Measurements from ENCODE around the gene RHCG. TPM values are rescaled to one million over a fixed set of nuclear protein-coding genes. Genes with fewer than 3 reads are reported as not detected.

Gene RHCG
- total RNA-seq, 1 donor from 2014 or later, result 0.10 TPM

DNA sequence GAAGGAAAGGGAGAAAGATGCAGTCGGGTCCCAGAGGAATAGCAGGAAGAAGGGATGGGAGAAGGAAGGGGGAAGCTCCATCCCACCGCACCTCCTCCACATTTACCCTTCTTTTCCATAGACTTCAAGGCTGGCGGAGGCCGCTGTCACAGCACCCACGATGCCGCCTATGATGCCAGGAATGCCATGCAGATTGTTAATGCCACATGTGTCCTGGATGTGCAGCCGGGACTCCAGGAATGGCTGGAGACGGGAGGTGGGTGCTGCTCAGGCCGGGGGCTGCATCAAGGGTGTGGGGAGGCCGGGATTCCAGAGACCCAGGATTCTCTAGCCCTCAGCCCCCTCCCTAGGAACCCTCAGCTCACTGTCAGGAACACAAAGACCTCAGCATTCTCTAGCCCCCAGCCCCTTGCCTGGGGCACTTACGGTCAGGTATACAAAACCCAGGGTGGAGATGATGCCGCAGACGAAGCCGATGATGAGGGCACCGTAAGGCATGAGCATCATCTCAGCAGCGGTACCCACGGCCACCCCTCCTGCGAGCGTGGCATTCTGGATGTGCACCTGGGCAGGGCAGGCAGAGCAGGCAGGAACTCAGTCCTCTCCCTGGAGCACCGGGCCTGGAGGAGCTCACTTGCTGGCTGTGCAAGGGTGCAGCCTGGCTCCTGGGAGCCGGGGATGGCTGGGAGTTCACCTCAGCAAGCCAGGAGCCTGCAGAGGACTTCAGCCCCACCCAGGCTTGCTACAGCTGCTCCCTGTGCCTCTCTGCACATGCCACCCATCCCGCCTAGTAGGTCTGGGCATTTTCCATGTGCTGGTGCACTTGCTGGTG, 18.8 kb downstream of the RHCG start:
- no peak for DNase-seq (ENCODE audit: low read depth)

GRCh38 chr15:89475661-89476060, 20.7 kb downstream of the RHCG start:
- no peak for DNase-seq (ENCODE audit: low read depth)

GRCh38 chr15:89472785-89473256, 23.6 kb downstream of the RHCG start:
- DNase-seq (ENCODE audit: low read depth), result peak; percentile 29

DNA sequence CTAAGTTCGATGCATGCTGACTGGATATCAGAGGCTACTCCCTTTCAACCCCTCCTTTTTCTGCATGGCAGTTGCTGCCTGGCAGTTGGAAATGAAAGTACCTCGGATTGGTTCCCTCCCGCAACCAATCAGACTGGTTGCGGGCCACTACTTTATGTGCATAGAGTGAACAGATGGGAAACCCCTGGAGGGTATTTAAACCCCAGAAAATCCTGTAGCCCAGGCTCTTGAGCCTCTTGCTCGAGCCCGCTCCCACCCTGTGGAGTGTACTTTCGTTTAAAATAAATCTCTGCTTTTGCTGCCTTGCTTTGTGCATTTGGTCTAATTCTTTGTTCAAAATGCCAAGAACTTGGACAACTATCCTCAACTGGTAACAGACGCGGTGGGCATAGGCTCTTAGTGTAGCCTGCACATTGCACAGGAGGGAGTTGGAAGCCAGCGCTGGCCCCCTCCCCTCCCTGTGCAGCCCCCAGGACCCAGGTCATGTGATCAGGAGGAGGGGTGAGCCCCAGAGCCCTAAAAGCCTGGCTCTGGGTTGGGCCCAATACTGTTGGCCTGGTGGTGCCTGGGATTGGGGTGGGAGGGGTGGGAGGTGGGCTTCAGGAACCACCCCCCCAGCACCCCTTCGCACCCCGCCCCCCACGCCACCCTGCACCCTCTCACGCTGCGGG, 26.8 kb downstream of the RHCG start:
- DNase-seq (ENCODE audit: low read depth), result no peak

DNA sequence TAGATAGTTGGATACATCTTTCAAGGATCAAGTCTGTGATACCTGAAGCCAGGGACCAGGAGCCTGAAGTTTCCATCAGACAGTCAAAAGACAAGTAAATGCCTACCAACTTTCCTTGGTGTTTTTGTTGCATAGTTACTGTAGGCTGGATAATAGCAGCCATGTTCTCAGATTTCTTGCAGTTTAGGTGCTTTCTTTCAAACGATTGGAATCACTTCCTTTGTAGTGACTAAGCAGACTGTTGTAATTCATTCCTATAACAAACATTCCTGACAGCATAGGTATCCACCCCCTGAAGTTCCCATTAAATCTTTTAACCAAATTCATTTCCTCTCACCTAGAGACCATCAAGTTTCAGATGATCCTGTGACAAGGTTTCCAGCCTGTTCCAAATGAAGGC, 27.6 kb downstream of the RHCG start:
- DNase-seq (ENCODE audit: low read depth), result peak; percentile 46

- no peak for DNase-seq (ENCODE audit: low read depth)
These were observed 33.3 kb downstream of the RHCG start for GRCh38 chr15:89463113-89463512.

DNA sequence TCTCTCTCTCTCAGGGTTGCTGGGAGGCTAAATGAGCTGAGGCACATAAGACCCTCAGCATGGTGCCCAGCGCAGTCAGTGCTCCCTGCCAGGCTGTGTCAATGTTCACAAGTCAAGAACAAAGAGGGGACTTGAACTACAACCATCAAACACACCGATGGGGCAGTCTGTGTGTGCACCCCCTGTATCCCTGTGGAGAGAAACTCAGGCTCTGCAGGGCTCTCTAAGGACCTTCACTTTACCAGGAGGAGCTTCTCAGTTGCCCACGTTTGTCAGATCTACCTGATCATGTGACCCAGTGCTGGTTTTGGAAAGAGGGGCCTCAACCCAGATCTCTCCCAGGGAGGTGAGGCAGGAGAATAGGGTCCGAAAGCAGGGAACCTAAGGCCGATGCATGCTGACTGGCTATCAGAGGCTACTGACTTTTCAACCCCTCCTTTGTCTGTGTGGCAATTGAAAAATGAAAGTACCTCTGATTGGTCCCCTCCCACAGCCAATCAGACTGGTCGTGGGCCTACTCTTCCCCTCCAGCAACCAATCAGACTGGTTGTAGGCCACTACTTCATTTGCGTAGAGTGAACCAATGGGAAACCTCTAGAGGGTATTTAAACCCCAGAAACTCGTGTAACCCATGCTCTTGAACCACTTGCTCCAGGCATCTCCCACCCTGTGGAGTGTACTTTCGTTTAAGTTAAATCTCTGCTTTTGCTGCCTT, 34.0 kb downstream of the RHCG start:
- no peak for DNase-seq (ENCODE audit: low read depth)

DNA sequence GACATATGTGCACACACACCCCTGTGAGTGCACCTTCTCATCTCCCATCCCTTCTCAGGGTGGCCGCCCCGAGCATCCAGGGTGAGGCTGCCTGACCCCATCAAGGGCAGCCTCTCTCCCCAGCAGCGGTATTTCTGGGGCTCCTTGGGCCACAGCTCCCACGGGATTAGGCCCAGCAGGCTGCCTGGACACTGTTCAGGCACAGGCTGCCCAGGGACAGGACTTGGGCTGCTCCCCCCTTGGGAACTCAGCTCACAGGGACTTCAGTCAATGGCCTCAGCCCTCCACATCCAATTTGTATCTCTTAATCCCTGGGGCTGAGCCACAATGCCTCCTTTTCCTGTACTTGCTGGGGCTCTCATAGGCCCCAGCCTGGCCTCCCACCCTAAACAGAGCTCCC, 35.0 kb downstream of the RHCG start:
- DNase-seq (ENCODE audit: low read depth), result no peak

- DNase-seq (ENCODE audit: low read depth), result no peak
These were observed 36.3 kb downstream of the RHCG start for GRCh38 chr15:89460048-89460447.

DNA sequence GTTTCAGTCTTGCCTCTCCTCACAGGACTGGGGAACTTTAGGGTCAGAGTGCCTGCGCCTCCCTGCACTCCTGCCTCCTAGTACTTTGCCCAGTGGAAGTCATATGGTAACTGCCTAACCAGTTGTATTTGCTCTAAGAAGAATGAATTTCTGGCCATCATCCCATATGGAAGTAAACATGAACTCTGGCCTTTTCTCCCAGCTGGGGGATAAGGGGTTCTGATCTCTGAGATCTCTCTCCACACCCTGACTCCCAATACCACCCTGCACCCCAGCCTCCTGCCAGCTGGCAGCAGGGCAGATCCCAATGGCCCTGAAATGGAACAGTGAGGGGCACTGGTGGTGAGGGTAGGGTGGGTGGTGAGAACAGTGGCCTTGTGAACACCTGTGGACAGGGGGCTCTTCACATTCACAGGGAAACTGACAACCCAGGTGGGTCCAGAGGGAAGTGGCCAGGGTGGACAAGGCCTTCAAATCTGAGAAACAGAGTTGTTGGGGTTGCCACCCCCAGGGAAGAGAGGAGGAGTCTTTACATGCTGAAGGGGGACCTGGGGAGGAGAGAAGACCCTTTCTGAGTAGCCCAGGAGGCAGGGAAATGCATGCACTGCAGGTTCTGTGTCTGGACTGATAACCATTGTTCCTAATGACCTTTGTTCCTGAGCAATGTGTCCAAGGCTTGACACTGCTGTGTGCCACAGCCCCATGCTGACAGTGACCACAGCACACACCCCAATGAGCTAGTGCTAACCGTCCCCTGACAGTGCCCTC, 36.9 kb downstream of the RHCG start:
- DNase-seq (ENCODE audit: low read depth), result no peak

GRCh38 chr15:89458440-89458839, 37.9 kb downstream of the RHCG start:
- DNase-seq (ENCODE audit: low read depth), result no peak

DNA sequence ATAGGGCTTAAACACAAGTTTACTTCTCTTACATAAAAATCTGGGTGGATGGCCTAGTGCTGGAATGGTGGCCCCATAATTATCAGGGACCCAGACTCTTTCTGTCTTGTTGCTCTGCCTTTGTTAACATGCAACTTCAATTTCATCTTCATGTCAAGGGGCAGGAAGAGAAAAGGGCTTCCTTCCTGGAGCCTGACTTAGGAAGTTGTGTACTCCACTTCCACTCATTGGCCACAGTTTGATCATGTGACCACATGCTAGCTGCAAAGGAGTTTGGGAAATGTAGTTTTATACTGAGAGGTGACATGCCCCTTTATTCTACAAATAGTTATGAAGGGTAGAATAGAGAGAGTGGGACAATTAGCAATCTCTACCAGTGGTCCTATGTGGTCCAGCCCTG, 39.3 kb downstream of the RHCG start:
- peak; percentile 6 for DNase-seq (ENCODE audit: low read depth)

GRCh38 chr15:89455535-89455934, 40.8 kb downstream of the RHCG start:
- DNase-seq (ENCODE audit: low read depth), result no peak

- no peak for DNase-seq (ENCODE audit: low read depth)
These were observed 44.0 kb downstream of the RHCG start for GRCh38 chr15:89452330-89452836.

DNA sequence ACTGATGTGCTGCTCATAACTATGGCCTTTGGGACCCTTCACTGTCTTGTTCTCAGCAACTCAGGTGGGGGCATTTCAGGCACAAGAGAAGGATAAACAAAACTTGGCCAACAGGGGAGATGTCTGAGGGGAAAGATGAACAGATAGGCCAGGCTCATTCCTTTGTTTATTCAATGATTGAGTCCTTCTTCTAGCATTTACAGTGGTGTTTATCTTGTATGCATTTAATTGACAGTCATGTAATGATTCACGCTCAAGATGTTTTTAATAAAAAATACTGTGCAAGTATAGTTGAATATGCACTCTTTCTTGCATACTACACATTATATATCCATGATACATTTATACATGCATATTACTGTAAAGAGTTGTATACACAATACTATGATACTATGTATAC, 44.5 kb downstream of the RHCG start:
- DNase-seq (ENCODE audit: low read depth), result no peak

- no peak for DNase-seq (ENCODE audit: low read depth)
These were observed 46.0 kb downstream of the RHCG start for GRCh38 chr15:89450076-89451006.

GRCh38 chr15:89448825-89449224, 47.6 kb downstream of the RHCG start:
- no peak for DNase-seq (ENCODE audit: low read depth)

- no peak for DNase-seq (ENCODE audit: low read depth)
These were observed 48.7 kb downstream of the RHCG start for GRCh38 chr15:89447676-89448075.

- DNase-seq (ENCODE audit: low read depth), result no peak
These were observed 50.0 kb downstream of the RHCG start for GRCh38 chr15:89446255-89446891.

DNA sequence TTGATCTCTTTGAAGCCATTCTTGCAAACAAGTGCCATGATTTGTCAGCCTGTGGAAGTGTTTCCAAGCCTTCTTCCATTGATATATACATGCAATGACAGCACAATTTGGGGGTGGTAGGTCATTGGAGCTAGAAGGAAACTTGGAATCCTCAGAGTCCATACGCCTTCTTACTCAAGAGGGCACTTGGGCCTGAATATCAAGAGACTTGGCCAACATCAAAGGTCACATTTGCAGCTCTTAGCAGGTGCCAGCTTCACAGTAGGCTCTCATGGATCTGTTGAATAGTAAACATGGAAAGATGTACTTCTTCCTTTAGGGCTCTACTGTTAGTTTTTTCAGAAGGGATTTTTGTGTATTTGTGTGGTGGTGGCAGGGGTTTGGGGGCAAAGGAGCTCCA, 50.9 kb downstream of the RHCG start:
- no peak for DNase-seq (ENCODE audit: low read depth)

Data from renal cortical epithelial cell (primary cell).